Esophagus squamous epithelium (tissue), 4 donors: Measurements from ENCODE around the gene RFX2.

Source experiments
- CTCF ChIP-seq, 6 experiments: fragments of 450-650 bp in 4 of 6; fragments of 200-600 bp in 2 of 6; sonication (generic) in 2 of 6; IDR thresholded peaks; one replicate each; pipeline ENCODE4 v1.5.1; 2016 to 2019; ENCODE audit warnings: antibody characterized with exemption in 6 of 6, mild to moderate bottlenecking in 4 of 6, moderate library complexity in 4 of 6
- POLR2A ChIP-seq, 4 donors: fragments of 450-650 bp; IDR thresholded peaks; one replicate each; pipeline ENCODE4 v1.6.1; 2017; ENCODE audit warnings: antibody characterized with exemption in 4 of 4, mild to moderate bottlenecking in 4 of 4, moderate library complexity in 3 of 4

- no peak for TF ChIP-seq CTCF (IDR thresholded peaks at IDR 0.05)
- no peak for TF ChIP-seq POLR2A (IDR thresholded peaks at IDR 0.05)
These were observed 138.0 kb downstream of the RFX2 start for GRCh38 chr19:5972355-5972731.
